Endothelial cell of umbilical vein (primary cell): ENCODE results near the gene TMEM120B. TPM values are rescaled to one million over a fixed set of nuclear protein-coding genes. Genes with fewer than 3 reads are reported as not detected.
A peak's percentile ranks its signal among the peaks of the same experiment; 100 is the strongest.

Experiments
- BruUV-seq: library from RNA; stranded (reverse); fragments of 400-500 nt; replicated peaks from 2 replicates; lab custom pipeline; 2021; lab: Mats Ljungman, UMichigan
- CTCF ChIA-PET: fragments of 300-600, 350-600 bp; sonication (Branson Sonifier 250); formaldehyde crosslinking; loops from one replicate; lab custom pipeline; 2021; ENCODE audit warnings: antibody characterized with exemption, inconsistent platforms; lab: Charles Lee
- POLR2A ChIA-PET: fragments of 300-600, 350-600 bp; sonication (Branson Sonifier 250); formaldehyde crosslinking; loops from one replicate; lab custom pipeline; 2021; ENCODE audit warnings: antibody characterized with exemption, inconsistent platforms; lab: Charles Lee
- DNase-seq: peaks from one replicate; pipeline ENCODE4 v3.0.0-alpha.2; 2011; ENCODE audit warnings: low read depth, low spot score
- FAIRE-seq: peaks from 2 replicates; lab custom pipeline; 2011; peaks lifted over from hg19 to GRCh38; lab: Jason Lieb, UNC
- H2AFZ ChIP-seq: 2 replicates; pipeline ENCODE4 v1.6.0; 2012; ENCODE audit warnings: low read depth, low read length, control low read depth, inconsistent platforms
- H3K27ac ChIP-seq: 2 replicates; pipeline ENCODE4 v1.5.1; 2011; ENCODE audit warnings: low read depth, mild to moderate bottlenecking, control low read depth, low read length, moderate library complexity; ENCODE audit not compliant: insufficient read depth
- H3K27me3 ChIP-seq, 2 experiments: 2 replicates each; pipeline versions ENCODE4 v1.6.0 to v1.6.1; 2011; ENCODE audit warnings: low read length in 2 of 2, mixed read lengths in 1 of 2; ENCODE audit not compliant: control insufficient read depth in 2 of 2, insufficient read depth in 2 of 2
- H3K36me3 ChIP-seq, 2 experiments: 2 replicates in 1 of 2; 3 replicates in 1 of 2; pipeline ENCODE4 v1.5.1; 2011; ENCODE audit warnings: low read length in 2 of 2, mild to moderate bottlenecking in 1 of 2, moderate library complexity in 1 of 2; ENCODE audit not compliant: control insufficient read depth in 2 of 2, insufficient read depth in 2 of 2; ENCODE audit errors: extremely low read depth in 1 of 2
- H3K4me1 ChIP-seq: 3 replicates; pipeline ENCODE4 v1.5.1; 2011; ENCODE audit warnings: mild to moderate bottlenecking, low read length; ENCODE audit not compliant: control insufficient read depth, insufficient read depth; ENCODE audit errors: extremely low read depth
- H3K4me2 ChIP-seq: 2 replicates; pipeline ENCODE4 v1.6.1; 2011; ENCODE audit warnings: low read length, control low read depth, mixed read lengths; ENCODE audit not compliant: insufficient read depth
- H3K4me3 ChIP-seq, 3 experiments: fragments of 200-600 bp in 1 of 3; sonication (generic), shearing (Covaris generic) in 1 of 3; replicated peaks in 1 of 3; 2 replicates each; pipeline ENCODE4 v1.5.1; 2011 to 2016; ENCODE audit warnings: control low read depth in 3 of 3, low read length in 3 of 3, mild to moderate bottlenecking in 2 of 3, inconsistent platforms in 1 of 3, low read depth in 1 of 3, moderate library complexity in 1 of 3; ENCODE audit not compliant: insufficient read depth in 1 of 3
- H3K79me2 ChIP-seq: 2 replicates; pipeline ENCODE4 v1.6.0; 2012; ENCODE audit warnings: low read length, inconsistent platforms; ENCODE audit not compliant: control insufficient read depth, insufficient read depth
- H3K9ac ChIP-seq: replicated peaks from 2 replicates; pipeline ENCODE3; 2011; ENCODE audit warnings: low read length, control low read depth; ENCODE audit not compliant: insufficient read depth; ENCODE audit errors: extremely low read depth
- H3K9me1 ChIP-seq: replicated peaks from 3 replicates; pipeline ENCODE4 v1.6.0; 2011; ENCODE audit warnings: mild to moderate bottlenecking, low read length; ENCODE audit not compliant: control insufficient read depth, insufficient read depth; ENCODE audit errors: extremely low read depth
- H3K9me3 ChIP-seq: replicated peaks from 2 replicates; pipeline ENCODE4 v1.5.1; 2012; ENCODE audit warnings: low read length, inconsistent platforms; ENCODE audit not compliant: control insufficient read depth, insufficient read depth
- H4K20me1 ChIP-seq: replicated peaks from 2 replicates; pipeline ENCODE3; 2011; ENCODE audit warnings: mild to moderate bottlenecking, low read length; ENCODE audit not compliant: control insufficient read depth, insufficient read depth; ENCODE audit errors: extremely low read depth
- FOS ChIP-seq: IDR thresholded peaks from 2 replicates; pipeline ENCODE4 v1.6.1; 2011; ENCODE audit warnings: mild to moderate bottlenecking, low read length, moderate library complexity, borderline replicate concordance; ENCODE audit not compliant: insufficient read depth
- JUN ChIP-seq: IDR thresholded peaks from 2 replicates; pipeline ENCODE4 v1.6.1; 2011; ENCODE audit warnings: borderline replicate concordance, low read depth; ENCODE audit not compliant: insufficient read length, insufficient read depth
- MYC ChIP-seq: IDR thresholded peaks from one replicate; pipeline ENCODE4 v1.6.1; 2011; ENCODE audit warnings: mild to moderate bottlenecking, low read depth, low read length
- dilution Hi-C: fragments of 300-500 bp; cut with MboI; formaldehyde crosslinking; loops from one replicate; pipeline ENCODE4 v1.15.0; 2019; ENCODE audit warnings: low sequenced_read_pairs; ENCODE audit not compliant: extremely low pct_ligation_motif_present
- intact Hi-C: fragments of 100-400 bp; cut with micrococcal nuclease; formaldehyde crosslinking; loops from one replicate; pipeline ENCODE4 v1.10.0; 2022
- polyA plus RNA-seq, 4 experiments: library from polyadenylated mRNA; depleted of rRNA in 3 of 4; stranded (reverse) in 3 of 4; unstranded in 1 of 4; fragments of >200 nt; gene quantifications; 2 replicates each; pipeline versions ENCODE4 v1.2.1 to v1.2.3, GENCODE V29; 2011 to 2012; ENCODE audit warnings: missing spikeins in 1 of 4
- total RNA-seq: library from RNA; stranded (reverse); gene quantifications from 2 replicates; pipeline ENCODE4 v1.2.3, GENCODE V29; 2021
- TF ChIP-seq, protein P1 (sequence below), 2 donors: IDR thresholded peaks; 1 replicate in 1 of 2; 2 replicates in 1 of 2; pipeline ENCODE4 v1.5.1; 2011; ENCODE audit warnings: low read length in 2 of 2, mild to moderate bottlenecking in 2 of 2, moderate library complexity in 2 of 2, control low read depth in 1 of 2, inconsistent platforms in 1 of 2, low read depth in 1 of 2; ENCODE audit not compliant: insufficient read depth in 1 of 2; ENCODE audit errors: extremely low read depth in 1 of 2

TMEM120B gene
- total and polyA plus RNA-seq, 2 donors (not counting 3 experiments of a cell fraction or from before 2014, with no cell fraction given): 10.4 to 12.8 TPM

DNA sequence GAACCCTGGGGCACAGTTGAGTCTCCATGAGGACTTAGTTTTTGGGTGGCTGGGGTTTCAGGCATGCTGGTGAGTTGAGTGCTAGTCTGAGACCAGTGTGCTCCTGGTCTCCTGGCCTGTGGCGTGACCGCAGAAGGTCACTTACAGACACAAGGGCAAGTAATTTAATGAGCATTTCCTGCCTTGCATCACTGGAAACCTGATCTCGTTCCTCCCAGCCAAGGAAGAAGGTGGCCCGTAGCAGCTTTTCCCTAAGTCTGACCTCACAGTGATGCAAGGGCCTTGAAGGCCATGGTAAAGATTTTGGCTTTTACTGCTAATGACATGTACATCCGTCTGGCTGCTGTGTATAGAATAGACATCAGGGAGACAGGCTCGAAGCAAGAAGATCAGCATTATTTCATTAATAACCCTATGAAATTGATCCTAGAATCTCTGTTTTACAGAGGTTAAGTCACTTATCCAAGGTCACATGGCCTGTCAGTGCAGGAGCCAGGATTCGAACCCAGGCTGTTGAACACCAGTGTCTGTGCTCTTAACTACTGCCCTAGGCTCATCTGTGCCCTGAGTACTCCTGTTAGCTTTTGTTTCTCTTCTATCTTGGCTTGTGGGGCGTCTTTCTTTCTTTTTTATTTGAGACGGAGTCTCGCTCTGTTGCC is 4.6 kb downstream of the TMEM120B start:
- BruUV-seq: no TSS peak

More for the DNA sequence above, 4.6 kb downstream of the TMEM120B start:
- H3K27me3 ChIP-seq: no peaks in the 10 kb centered on the region
- intact Hi-C loops: no loop called here
- ChIA-PET POLR2A (no interaction called here), CTCF (interaction anchor here (1.1 to 1.9 kb wide), 4 partner anchors 9 to 95 kb away, joined by 3 to 7 read pairs (median 4); no protein-coding TSS in a partner anchor)
- no peak for TF ChIP-seq MYC
- TF ChIP-seq JUN: no peak
- TF ChIP-seq FOS: no peak
- TF ChIP-seq, protein P1, sequence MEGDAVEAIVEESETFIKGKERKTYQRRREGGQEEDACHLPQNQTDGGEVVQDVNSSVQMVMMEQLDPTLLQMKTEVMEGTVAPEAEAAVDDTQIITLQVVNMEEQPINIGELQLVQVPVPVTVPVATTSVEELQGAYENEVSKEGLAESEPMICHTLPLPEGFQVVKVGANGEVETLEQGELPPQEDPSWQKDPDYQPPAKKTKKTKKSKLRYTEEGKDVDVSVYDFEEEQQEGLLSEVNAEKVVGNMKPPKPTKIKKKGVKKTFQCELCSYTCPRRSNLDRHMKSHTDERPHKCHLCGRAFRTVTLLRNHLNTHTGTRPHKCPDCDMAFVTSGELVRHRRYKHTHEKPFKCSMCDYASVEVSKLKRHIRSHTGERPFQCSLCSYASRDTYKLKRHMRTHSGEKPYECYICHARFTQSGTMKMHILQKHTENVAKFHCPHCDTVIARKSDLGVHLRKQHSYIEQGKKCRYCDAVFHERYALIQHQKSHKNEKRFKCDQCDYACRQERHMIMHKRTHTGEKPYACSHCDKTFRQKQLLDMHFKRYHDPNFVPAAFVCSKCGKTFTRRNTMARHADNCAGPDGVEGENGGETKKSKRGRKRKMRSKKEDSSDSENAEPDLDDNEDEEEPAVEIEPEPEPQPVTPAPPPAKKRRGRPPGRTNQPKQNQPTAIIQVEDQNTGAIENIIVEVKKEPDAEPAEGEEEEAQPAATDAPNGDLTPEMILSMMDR (IDR thresholded peaks at IDR 0.05; ENCODE audit: extremely low read depth in 1 of 2, insufficient read depth in 1 of 2, low read depth in 1 of 2, low read length in 2 of 2): no peak
- H3K36me3 ChIP-seq: no peaks in the 10 kb centered on the region
- H3K79me2 ChIP-seq: peaks cover 12% of the 10 kb centered on the region
- DNase-seq: peak; percentile 42
- no peak overlapping the region for H3K9ac ChIP-seq
- no peak overlapping the region for H2AFZ ChIP-seq
- dilution Hi-C loops: no loop called here
- FAIRE-seq: peak; percentile 50
- H3K4me2 ChIP-seq: no peak overlapping the region
- H3K4me3 ChIP-seq: no peak overlapping the region
- no peaks in the 10 kb centered on the region for H3K9me1 ChIP-seq
- no peak overlapping the region for H3K27ac ChIP-seq
- H3K9me3 ChIP-seq: no peaks in the 10 kb centered on the region
- no peaks in the 10 kb centered on the region for H4K20me1 ChIP-seq
- peaks cover 13% of the 10 kb centered on the region for H3K4me1 ChIP-seq
